HepG2 (cell line): ENCODE results near the gene SPTBN4. TPM values are rescaled to one million over a fixed set of nuclear protein-coding genes. Genes with fewer than 3 reads are reported as not detected.
A peak's percentile ranks its signal among the peaks of the same experiment; 100 is the strongest.

Experiments
- AHR ChIP-seq: IDR thresholded peaks from 2 replicates; pipeline ENCODE4 v1.6.1; 2018; ENCODE audit warnings: missing genetic modification reagents, missing compliant biosample characterization
- BATF2 ChIP-seq: sonication (generic); formaldehyde crosslinking; IDR thresholded peaks from 2 replicates; pipeline ENCODE4 v1.8.0; 2022; ENCODE audit warnings: mild to moderate bottlenecking, missing genetic modification reagents, moderate library complexity
- BHLHE40 ChIP-seq: IDR thresholded peaks from 2 replicates; pipeline ENCODE4 v1.6.1; 2011; ENCODE audit warnings: low read length, improper control_type of control experiment
- EED ChIP-seq: sonication (generic); formaldehyde crosslinking; IDR thresholded peaks from 2 replicates; pipeline ENCODE4 v1.5.0; 2020; ENCODE audit warnings: mild to moderate bottlenecking, missing genetic modification reagents
- GATAD2A ChIP-seq: IDR thresholded peaks from 2 replicates; pipeline ENCODE4 v1.6.1; 2016
- HNRNPLL ChIP-seq: fragments of 200-400 bp; formaldehyde crosslinking; IDR thresholded peaks from 2 replicates; pipeline ENCODE4 v1.6.1; 2017; ENCODE audit warnings: mild to moderate bottlenecking, low read depth, low read length; ENCODE audit not compliant: poor library complexity, severe bottlenecking
- NR2F1 ChIP-seq, 2 experiments: fragments of 450-650 bp in 1 of 2; formaldehyde crosslinking in 1 of 2; IDR thresholded peaks; 2 replicates each; pipeline versions ENCODE4 v1.5.0 to v1.6.1; 2016 to 2020; ENCODE audit warnings: mild to moderate bottlenecking in 1 of 2, missing compliant biosample characterization in 1 of 2, missing genetic modification reagents in 1 of 2, moderate library complexity in 1 of 2
- NR3C1 ChIP-seq: sonication (generic); formaldehyde crosslinking; IDR thresholded peaks from 2 replicates; pipeline ENCODE4 v1.4.0; 2020; ENCODE audit warnings: missing genetic modification reagents
- PHF20 ChIP-seq: sonication (generic); formaldehyde crosslinking; IDR thresholded peaks from 2 replicates; pipeline ENCODE4 v1.5.0; 2020; ENCODE audit warnings: mild to moderate bottlenecking, missing genetic modification reagents
- SP4 ChIP-seq: sonication (generic); formaldehyde crosslinking; IDR thresholded peaks from 2 replicates; pipeline ENCODE4 v1.8.1; 2023; ENCODE audit warnings: mild to moderate bottlenecking, missing genetic modification reagents
- TEAD3 ChIP-seq: optimal IDR thresholded peaks from 2 replicates; pipeline ENCODE3; 2016; ENCODE audit warnings: borderline replicate concordance
- THAP11 ChIP-seq: IDR thresholded peaks from 2 replicates; pipeline ENCODE4 v1.6.1; 2016; ENCODE audit warnings: missing biosample characterization, missing genetic modification reagents
- ZC3H13 ChIP-seq: sonication (generic); formaldehyde crosslinking; IDR thresholded peaks from 2 replicates; pipeline ENCODE4 v1.8.1; 2023; ENCODE audit warnings: mild to moderate bottlenecking, missing genetic modification reagents, moderate library complexity
- ZC3H4 ChIP-seq: sonication (generic); formaldehyde crosslinking; IDR thresholded peaks from 2 replicates; pipeline ENCODE4 v1.4.0; 2020; ENCODE audit warnings: missing genetic modification reagents, borderline replicate concordance
- ZNF281 ChIP-seq: sonication (generic); formaldehyde crosslinking; IDR thresholded peaks from 2 replicates; pipeline ENCODE4 v1.4.0; 2020; ENCODE audit warnings: missing genetic modification reagents, borderline replicate concordance
- ZNF501 ChIP-seq: sonication (generic); formaldehyde crosslinking; IDR thresholded peaks from 2 replicates; pipeline ENCODE4 v1.5.1; 2020; ENCODE audit warnings: mild to moderate bottlenecking, moderate library complexity, missing genetic modification reagents
- ZNF609 ChIP-seq: sonication (generic); formaldehyde crosslinking; IDR thresholded peaks from 2 replicates; pipeline ENCODE4 v1.4.0; 2020; ENCODE audit warnings: mild to moderate bottlenecking, missing genetic modification reagents, borderline replicate concordance
- ZSCAN22 ChIP-seq: sonication (generic); formaldehyde crosslinking; IDR thresholded peaks from 2 replicates; pipeline ENCODE4 v1.4.0; 2020; ENCODE audit warnings: mild to moderate bottlenecking, missing genetic modification reagents
- polyA plus RNA-seq, 8 experiments: library from polyadenylated mRNA; depleted of rRNA in 3 of 8; stranded (reverse) in 7 of 8; unstranded in 1 of 8; fragments of >200 nt; fragmentation: Illumina TruSeq in 4 of 8; extraction: Trizol in 4 of 8; gene quantifications; 2 replicates each; pipeline versions ENCODE4 v1.2.1 to v1.2.3, GENCODE V29; 2011 to 2016; ENCODE audit warnings: low read depth in 4 of 8, missing spikeins in 1 of 8, mixed read lengths in 1 of 8; ENCODE audit not compliant: insufficient read depth in 1 of 8
- total RNA-seq, 5 experiments: library from RNA; depleted of rRNA; stranded (reverse); fragments of >200 nt; fragmentation: Illumina TruSeq; extraction: Trizol; gene quantifications; 2 replicates each; pipeline ENCODE4 v1.2.3, GENCODE V29; 2016; ENCODE audit warnings: low read depth in 1 of 5

Gene SPTBN4
- total and polyA plus RNA-seq, 2 of the 13 experiments (the other 11 are each of a cell fraction or from before 2014, with no cell fraction given): 0.11 TPM

- TF ChIP-seq ZNF609 (CRISPR knock-in tag) (no peak), ZC3H4 (CRISPR knock-in tag) (no peak), BHLHE40 (peak; percentile 48; the same call in 1 of the 2 replicates), EED (CRISPR knock-in tag) (0 out of 2 replicates have a peak, but pooled peaks have one; percentile 72), PHF20 (CRISPR knock-in tag) (peak; percentile 30; the same call in 1 of the 2 replicates), ZC3H13 (peak; percentile 39; the same call in 1 of the 2 replicates), NR2F1 (CRISPR knock-in tag; IDR thresholded peaks at IDR 0.05) (0 out of 4 replicates have a peak, but pooled peaks of 1 of the 2 experiments have one; percentile 22), HNRNPLL (no peak), NR3C1 (no peak), AHR (CRISPR knock-in tag) (0 out of 2 replicates have a peak, but pooled peaks have one; percentile 39), TEAD3 (CRISPR knock-in tag) (no peak), GATAD2A (CRISPR knock-in tag) (peak; percentile 45), ZSCAN22 (no peak), SP4 (CRISPR knock-in tag) (0 out of 2 replicates have a peak, but pooled peaks have one; percentile 23), BATF2 (CRISPR knock-in tag) (no peak), THAP11 (CRISPR knock-in tag) (peak; percentile 40; the same call in 1 of the 2 replicates), ZNF501 (CRISPR knock-in tag) (no peak), ZNF281 (CRISPR knock-in tag) (no peak)
Measured at GRCh38 chr19:40607311-40608239, 140.8 kb downstream of the SPTBN4 start (continued).
